DMS53 treated with DMSO at 0.1 percent for 48 hours (cell line): Measurements from ENCODE around the gene IL1B.
"Not testable (repeated sequence)": the region's sequence is repeated elsewhere in the genome, so short reads cannot be mapped to it uniquely, and the experiment has no call there.

Experiments
- DNase-seq: peaks from one replicate; lab custom pipeline; 2025; ENCODE audit not compliant: unreplicated experiment; lab: John Stamatoyannopoulos, UW

The IL1B gene

DNA sequence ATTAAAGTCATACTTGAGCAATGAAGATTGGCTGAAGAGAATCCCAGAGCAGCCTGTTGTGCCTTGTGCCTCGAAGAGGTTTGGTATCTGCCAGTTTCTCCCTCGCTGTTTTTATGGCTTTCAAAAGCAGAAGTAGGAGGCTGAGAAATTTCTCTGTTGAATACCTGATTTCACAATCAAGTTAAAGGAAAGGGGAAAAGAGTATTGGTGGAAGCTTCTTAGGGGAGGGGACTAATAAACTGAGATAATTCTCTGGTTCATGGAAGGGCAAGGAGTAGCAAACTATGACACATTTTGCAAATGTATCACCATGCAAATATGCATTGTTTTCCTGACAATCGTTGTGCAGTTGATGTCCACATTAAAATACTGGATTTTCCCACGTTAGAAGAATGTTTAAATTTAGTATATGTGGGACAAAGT lies at the start of gene IL1B:
Gene IL1B, minus strand, starts transcription at position 85 of the 423 bp plus-strand sequence. CDS start 550 bp downstream, outside the sequence.
- DNase-seq = no peak

DNA sequence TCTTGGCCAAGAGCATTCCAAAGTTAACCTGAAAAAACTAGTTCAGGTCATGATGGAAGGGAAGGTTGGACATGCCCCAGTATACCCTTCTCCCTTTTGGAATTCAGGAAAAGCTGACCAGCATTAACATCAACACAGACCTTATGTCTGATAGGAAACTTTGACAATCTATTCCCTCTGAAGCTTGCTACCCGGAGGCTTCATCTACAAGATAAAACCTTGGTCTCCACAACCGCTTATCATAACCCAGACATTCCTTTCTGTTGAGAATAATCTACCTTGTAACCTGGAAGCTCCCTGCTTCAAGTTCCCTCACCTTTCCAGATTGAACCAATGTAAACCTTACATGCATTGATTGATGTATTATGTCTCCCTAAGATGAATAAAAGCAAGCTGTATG lies 49.7 kb upstream of the IL1B start:
- no peak for DNase-seq

DNA sequence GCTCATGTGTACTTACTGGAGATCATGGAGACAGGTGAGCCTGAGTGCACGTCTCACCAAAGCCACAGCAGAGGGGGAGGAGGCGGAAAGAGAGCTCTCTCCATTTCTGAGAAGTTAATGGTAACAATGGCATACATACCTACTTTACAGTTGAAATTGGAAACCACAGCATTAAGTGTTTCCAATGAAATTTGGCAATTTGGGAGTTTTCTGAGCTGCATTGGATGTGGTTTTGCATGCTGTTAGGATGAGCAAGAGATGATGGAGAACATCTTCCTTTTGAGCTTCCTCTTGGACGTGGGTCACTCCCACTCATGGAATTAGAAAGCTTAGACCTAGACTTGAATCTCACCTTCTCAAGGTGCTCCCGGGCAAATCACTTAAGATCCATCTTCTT lies 48.9 kb upstream of the IL1B start:
- DNase-seq = peak; percentile 18

DNA sequence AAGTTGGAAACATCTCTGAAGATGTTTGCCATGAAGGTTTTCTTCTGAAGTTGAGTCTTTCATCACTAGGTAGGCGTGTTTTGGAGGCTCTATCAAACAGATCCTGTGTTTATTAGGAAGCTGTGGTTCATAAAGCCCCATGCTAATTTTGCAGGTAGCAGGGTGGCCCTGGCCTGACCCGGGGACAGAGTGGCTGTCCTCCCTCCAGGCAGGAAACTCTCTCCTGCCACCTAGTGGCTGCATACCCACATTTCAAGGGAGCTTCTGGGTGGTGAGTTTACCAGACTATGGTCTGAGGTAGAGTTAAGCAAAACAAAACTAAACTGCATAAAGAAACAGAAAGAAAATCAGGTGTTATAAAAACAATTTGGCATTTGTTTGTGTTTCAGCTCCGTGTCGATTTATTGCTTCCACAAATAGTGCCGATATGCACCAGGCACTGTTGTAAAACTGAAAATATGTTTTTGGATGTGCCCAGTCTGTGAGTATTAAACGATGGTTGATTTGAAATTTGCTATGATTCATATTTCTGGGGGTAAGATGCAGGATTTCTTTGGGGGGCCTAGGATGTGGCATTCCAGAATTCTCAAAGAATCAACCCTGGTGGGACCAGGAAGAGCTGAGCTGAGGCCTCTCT lies 48.4 kb upstream of the IL1B start:
- DNase-seq = peak; percentile 83

DNA sequence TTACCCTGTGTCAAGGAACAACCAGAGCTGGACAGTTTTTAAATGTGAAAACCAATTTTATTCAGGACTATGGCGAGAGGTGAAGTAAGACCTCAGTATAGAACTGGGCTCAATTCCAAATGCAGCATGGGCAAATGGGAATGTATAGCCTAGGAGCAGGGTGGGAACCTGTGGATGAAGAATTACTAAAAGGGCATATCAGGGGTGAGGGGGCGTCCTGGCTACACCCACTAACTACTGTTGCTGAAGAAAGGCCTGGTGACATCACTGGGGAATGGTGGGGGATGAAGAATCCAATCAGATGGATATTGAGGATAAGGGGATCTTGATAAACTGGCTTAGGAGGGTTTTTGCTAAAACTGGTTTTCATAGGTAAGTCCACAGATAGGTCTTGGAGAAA lies 47.1 kb upstream of the IL1B start:
- no peak for DNase-seq

DNA sequence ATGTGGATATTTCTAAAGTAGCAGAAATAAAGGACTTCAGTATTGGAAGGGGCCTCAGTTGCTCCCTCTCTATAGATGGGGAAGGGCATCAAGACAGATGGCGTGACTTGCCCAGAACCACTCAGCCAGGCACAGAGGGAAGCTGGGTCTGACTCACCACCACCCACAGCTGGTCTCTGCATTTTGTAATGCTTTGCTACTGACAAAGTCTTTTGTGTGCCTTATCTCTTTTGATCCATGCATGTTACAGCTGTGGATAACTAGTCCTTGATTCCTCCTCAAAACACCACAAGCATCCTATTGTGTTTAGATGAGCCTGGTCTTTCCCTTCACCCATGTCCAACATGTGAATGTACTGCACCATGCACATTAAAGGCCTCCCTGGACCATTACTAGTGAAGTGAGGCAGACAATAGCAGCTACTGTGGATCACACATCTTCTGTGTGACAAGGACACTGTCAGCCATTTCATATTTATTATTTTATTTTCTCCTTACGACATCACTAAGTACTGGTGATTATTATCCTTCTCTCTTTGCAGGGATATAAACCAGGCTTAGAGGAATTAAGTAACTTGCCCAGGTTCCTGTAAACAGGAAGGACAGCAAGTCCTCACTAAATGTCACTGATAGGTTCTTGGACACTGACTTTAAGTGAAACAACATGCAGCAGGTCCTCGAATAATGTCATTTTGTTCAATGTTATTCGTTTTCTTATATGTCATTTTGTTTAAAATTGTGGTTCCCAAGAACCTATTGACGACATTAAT lies 44.8 kb upstream of the IL1B start:
- peak; percentile 27 for DNase-seq

DNA sequence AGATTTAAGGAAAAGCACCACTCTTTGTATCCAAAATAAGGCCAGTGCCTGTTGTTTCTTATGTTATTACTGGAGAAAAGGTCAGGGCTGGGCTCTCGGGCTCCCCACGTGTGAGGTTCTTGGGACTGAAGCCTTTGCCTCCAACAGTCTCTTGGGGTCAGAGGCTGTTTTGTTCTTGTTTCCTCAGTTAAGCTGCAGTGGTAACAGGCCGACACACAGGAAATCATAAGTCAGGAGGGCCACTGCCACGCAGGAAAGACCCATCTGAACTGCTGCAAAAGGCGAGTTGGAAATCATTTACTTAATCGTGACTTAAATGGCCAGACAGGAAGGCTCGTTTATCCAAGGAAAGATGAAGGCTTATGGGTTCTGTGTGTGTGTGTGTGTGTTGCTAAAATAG lies 44.1 kb upstream of the IL1B start:
- no peak for DNase-seq

DNA sequence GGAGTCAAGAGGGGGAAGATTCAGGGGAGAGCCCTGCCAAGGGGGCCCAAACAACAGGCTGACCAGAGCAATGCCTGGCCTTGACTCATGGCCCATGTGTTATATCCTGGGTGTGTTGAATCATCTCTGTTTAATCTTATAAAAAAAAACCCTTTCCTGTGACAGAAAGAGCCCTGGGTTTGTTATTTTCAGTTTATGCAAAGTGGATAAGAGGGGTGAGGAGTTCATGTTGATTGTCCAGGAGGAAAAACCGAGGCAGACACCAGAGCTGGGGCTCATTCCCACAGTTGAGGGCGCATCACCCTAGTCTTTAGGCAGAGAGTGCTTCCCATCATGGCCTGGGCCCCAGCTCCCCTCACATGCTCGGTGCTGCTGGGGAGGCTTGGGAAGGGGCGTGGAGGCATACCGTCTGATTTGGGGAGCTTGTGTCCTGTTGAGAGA lies 43.5 kb upstream of the IL1B start:
- no peak for DNase-seq

DNA sequence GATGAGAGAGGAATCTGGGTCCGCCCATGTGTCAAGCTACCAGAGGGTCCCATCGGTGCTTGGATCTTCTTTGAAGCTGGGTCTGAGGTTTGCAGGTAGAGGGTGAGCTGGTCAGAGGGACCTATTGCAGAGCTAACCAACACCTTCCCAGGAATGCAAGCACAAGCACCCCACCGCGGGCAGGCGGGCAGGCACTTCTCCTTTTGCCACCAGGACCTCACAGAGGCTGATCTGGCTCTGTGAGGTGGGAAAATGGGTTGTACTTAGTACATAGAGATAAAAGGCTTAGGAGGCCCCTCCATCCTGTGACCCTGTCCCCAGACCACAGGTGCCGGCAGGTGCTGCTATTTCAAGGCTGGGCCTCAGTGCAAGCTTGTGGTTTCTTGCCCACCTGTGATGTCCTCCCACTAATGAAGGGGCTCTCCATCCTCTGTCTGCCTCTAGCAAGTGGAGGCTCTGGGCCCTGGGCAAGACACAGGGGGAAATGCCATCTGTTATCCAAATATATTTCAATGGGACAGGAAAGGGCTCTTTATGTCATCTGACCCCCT lies 43.0 kb upstream of the IL1B start:
- no peak for DNase-seq

DNA sequence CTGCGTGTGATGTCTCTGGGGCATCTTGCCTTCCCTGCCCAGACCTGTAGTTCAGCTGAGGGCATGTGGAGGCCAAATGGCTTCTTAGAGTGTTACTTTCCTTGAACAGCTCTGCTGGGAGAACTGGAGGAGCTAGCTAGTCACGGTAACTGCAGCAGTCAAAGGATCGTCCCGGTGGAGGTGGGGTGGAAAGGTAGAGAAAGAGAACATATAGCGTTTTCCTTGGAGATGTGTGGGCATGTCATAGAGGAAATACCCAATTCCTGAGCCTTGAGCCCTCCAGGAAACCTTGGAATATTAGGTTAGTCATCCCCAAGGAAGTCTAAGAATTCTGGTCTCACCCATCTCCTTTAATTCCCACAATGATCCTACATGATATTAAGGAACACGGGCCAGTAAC lies 40.8 kb upstream of the IL1B start:
- no peak for DNase-seq

DNA sequence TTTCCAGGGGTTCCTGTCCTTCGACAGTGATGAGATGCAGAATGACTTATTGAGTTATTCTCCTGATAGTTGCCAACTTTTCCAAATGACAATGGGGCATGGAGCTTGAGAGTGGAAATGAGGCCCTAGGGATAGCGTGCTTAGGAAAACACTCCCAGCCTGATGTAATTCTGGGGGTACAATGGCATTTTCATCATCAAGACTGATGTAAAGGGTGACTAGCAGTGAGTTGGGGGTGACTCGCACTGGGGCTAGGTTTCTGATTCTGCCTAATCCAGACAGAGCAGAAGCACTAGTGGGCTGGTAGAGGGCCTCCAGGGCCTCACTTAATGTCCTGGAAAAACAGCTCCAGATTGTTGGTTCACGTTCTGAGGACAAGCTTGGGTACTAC lies 40.4 kb upstream of the IL1B start:
- DNase-seq = no peak

DNA sequence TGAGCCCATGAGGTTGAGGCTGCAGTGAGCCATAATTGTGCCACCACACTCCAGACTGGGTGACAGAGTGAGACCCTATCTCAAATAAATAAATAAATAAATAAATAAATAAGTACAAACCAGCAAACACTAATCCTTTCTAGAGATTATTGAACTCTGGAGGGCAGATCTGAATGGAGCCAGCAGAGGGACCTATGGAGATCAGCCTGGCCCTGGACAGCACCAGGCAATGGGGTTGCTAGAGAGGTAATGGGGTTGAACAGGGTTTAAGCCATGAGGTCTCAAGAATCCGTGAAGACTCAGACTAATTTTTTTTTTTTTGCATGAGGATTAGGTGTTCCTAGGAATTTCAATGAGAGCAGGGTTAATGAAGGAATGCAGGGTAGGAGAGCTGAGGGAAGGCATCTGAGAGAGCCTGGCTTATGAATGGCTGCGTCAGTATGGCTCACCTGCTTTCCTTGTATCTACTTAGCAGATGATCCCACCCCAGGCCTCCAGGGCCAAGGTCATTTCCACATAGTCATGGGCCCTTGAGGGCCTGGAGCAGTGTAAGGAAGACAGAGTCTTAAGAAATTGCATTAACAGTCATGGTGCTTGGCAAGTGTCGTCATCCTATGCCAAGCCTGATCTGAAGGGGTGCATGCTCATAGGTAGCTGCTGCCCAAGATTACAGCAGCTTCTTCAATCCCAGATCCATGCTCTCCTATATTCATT lies 39.8 kb upstream of the IL1B start:
- no peak for DNase-seq

DNA sequence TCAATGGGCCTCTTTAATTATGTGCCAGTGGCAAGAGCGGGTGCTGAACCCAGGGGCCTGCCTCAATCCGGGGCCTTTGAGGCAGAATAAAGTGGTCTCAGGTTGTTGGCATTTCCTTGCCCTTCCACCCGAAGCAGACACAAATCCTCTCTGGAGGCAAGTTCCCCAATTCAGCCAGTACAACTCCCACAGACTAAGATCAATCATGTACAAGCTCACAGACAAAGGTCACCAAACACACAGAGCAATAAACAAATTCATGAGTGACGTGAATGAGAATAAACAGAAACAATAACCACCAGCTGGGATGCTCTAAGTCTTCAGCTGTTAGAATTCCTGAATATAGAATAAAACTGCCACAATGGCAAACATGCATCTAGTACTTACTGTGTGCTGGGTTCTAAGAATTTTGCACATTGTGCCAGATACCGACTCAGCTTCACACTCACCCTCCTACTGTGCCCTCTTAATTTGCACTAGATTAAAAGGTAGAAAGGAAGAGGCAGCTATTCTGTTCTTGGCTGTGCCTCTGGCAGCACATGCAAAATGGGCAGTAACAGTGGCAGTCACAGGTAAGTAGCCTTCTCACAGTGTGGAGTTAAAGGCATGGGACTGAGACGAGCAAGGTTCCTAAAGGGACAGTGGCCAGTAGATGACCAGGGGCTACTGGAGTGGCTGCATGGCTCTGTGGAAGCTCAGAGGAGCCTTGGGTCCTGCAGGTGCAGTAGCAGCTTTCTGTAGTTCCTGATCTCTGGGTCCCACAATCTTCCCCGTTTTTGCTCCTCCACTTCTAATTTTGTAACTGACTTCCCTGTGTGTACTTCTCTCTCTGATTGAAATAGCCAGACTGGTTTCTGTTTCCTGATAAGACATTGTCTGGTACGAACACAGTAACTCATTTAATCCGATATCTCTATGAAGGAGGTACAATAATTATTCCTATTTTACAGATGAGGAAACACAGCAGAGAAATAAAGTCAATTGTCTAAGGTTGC lies 34.6 kb upstream of the IL1B start:
- DNase-seq = no peak

DNA sequence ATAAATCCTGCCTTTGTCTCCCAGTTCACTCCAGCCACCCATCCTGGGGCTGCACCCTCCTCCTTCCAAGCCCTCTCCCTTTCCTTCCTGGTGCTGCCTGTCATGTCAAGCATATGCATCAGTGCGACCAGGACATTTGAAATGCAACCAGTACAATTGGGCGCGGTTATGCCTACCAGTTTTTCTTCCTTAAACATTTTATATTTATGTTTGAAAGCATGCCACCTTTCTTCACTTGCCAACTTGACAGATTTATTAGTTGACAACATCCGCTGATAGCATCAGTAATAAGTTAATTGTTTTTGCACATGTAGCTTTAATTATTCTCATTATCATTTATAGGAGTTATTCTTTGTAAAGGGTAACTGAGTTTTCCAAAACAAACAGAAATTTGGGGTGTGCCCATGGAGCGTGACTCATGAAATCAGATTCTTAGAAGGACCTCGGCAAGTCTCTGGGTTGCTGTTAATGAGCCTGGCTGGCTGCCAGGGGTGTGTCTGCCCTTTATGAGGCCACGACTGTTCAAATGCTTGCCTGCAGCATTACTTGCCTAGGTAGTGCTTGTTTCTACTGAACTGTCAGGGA lies 32.8 kb upstream of the IL1B start:
- DNase-seq = no peak

DNA sequence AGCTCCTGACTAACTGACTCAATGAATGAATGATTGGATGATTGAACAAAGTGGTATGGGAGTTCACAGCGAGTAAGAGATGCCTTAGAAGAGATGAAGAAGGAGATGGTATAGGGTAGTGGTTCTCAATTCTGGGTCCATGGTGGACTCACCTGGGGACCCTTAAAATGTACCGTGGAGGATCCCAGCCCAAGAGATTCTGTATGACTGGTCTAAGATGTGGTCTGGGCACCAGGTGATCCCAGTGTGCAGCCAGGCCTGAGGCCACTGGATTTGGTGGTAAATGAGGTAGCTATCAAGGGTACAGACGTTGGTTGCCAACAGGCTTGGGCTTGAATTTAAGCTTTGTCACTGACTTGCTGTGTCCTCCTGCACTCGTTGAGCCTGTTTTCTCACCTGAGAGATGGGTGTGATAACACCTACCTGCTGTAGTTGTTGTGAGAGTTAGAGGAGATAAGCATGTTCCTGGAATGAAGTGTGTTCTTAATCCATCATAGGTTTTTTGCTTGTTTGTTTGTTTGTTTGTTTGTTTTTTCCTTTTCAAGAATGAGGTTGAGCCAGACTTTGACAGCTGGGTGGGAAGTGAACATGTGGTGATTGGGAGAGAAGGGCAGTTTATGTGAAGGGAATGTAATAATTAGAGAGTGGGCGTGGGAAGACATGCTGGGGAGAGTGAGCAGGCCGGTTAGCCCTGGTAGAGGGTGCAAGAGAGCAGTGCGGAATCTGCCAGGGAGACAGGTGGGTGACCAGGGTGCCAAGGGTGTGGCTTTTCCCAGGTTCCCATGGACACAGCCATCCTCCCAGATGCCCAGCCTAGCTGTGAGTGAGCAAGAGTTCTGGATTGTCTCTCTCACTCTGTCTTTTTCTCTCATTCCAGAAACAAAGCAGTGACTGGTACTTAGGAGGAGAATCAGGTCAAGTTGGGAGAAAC lies 31.4 kb upstream of the IL1B start:
- DNase-seq = no peak

DNA sequence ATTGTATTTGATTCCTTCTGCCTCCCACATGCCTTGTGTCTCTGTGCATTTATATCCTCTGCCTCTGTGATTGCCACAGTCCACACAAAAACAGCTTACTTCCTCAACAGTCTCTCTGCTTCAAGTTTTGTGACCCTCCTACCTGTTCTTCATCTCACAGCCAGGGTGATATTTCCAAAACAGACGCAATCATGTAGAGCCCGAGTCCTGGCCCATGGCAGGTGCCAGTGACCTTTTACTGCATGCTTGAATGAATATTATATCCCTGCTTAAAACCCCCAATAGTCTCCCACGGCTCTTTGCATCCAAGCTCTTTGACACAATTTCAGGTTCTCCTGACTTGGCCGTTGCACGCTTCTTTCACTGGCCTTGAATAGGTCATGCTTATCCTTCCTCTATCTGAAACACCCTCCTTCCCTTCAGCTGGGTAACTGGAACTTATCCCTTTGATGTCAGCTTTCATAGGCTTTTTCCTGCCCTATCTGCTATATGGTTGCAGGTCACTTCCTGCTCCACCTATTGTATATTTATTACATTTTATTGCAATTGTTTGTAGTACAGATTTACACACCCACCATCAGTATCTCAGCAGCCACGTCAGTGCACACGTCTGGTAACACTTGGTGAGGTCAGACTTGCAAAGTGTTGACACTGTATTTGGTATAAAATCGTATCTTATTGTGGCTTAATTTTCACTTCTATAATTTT lies 29.7 kb upstream of the IL1B start:
- no peak for DNase-seq

DNA sequence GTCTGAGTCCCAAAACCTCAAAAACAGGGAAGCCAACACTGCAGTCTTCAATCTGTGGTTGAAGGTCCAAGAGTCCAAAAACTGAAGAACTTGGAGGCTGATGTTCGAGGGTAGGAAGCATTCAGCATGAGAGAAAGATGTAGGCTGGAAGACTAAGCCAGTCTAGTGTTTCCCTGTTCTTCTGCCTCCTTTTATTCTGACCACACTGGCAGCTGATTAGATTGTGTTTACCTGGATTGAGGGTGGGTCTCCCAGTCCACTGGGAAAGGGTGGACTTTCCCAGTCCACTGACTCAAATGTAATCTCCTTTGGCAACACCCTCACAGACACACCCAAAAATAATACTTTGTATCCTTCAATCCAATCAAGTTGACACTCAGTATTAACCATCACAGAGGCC lies 27.5 kb upstream of the IL1B start:
- no peak for DNase-seq

DNA sequence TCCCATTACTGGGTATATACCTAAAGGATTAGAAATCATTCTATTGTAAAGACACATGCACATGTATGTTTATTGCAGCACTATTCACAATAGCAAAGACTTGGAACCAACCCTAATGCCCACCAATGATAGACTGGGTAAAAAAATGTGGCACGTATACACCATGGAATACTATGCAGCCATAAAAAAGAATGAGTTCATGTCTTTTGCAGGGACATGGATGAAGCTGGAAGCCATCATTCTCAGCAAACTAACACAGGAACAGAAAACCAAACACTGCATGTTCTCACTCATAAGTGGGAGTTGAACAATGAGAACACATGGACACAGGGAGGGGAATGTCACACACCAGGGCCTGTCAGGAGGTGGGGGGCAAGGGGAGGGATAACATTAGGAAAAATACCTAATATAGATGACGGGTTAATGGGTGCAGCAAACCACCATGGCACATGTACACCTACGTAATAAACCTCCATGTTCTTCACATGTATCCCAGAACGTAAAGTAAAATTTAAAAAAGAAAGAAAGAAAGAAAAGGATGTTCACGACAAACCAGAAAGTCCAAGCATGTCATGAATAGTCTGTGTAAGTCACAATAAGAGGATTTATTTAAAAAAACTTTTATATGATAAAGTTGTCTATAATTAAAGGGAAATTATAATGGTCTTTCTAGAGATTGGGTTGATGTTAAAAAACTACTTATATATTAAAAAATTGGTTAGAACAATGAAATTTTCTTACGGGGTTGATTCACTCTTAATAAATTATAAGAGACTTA lies 23.0 kb upstream of the IL1B start:
- DNase-seq = not testable (repeated sequence)
